HEK293 (cell line): Measurements from ENCODE around the gene DCDC1.
A peak's percentile ranks its signal among the peaks of the same experiment; 100 is the strongest.

ENCODE experiments used
- CTCF ChIA-PET: fragments of 350-600 bp; formaldehyde crosslinking; extraction: SDS; loops from one replicate; lab custom pipeline; 2021; ENCODE audit warnings: antibody characterized with exemption; lab: Yijun Ruan, JAX
- POLR2A ChIA-PET: fragments of 300-600 bp; formaldehyde crosslinking; extraction: SDS; loops from one replicate; lab custom pipeline; 2020; ENCODE audit warnings: antibody characterized with exemption, inconsistent platforms; lab: Yijun Ruan, JAX
- H3K27ac ChIP-seq: fragments of 200-500 bp; sonication (Bioruptor generic); 2 replicates; pipeline ENCODE4 v1.5.1; 2014; ENCODE audit warnings: low read depth, low read length, control low read depth, inconsistent platforms; ENCODE audit errors: extremely low read depth
- H3K36me3 ChIP-seq, 2 experiments: fragments of 200-500 bp in 1 of 2; sonication (Bioruptor generic) in 1 of 2; 1 replicate in 1 of 2; 2 replicates in 1 of 2; pipeline ENCODE4 v1.5.1; 2014 to 2017; ENCODE audit warnings: inconsistent platforms in 2 of 2, low read length in 2 of 2; ENCODE audit not compliant: control insufficient read depth in 2 of 2, insufficient read depth in 1 of 2
- H3K4me1 ChIP-seq: fragments of 200-500 bp; sonication (Bioruptor generic); 2 replicates; pipeline ENCODE4 v1.5.1; 2014; ENCODE audit warnings: mild to moderate bottlenecking, low read length, inconsistent platforms; ENCODE audit not compliant: control insufficient read depth, insufficient read depth
- H3K4me3 ChIP-seq: 2 replicates; pipeline ENCODE4 v1.5.1; 2011; ENCODE audit warnings: low read depth, mild to moderate bottlenecking, control low read depth, low read length, moderate library complexity
- H3K9me3 ChIP-seq: fragments of 200-500 bp; sonication (Bioruptor generic); 2 replicates; pipeline ENCODE4 v1.5.1; 2014; ENCODE audit warnings: low read depth, low read length, inconsistent platforms; ENCODE audit not compliant: control insufficient read depth, insufficient read depth
- ELK4 ChIP-seq: IDR thresholded peaks from 2 replicates; pipeline ENCODE4 v1.6.1; 2011; ENCODE audit warnings: mild to moderate bottlenecking, low read depth, low read length, borderline replicate concordance
- TCF7L2 ChIP-seq: IDR thresholded peaks from 2 replicates; pipeline ENCODE4 v1.6.1; 2011; ENCODE audit warnings: low read depth, mild to moderate bottlenecking, inconsistent platforms, low read length, moderate library complexity, borderline replicate concordance
- ZBTB10 ChIP-seq: fragments of 450-650 bp; formaldehyde crosslinking; IDR thresholded peaks from 2 replicates; pipeline ENCODE4 v1.5.1; 2016; ENCODE audit warnings: missing biosample characterization, missing genetic modification characterization
- ZBTB17 ChIP-seq: fragments of 450-650 bp; formaldehyde crosslinking; IDR thresholded peaks from 2 replicates; pipeline ENCODE4 v1.5.1; 2016; ENCODE audit warnings: missing biosample characterization, missing genetic modification characterization
- ZBTB21 ChIP-seq: fragments of 450-650 bp; formaldehyde crosslinking; IDR thresholded peaks from 2 replicates; pipeline ENCODE4 v1.5.1; 2017; ENCODE audit warnings: missing biosample characterization, missing genetic modification characterization
- ZNF133 ChIP-seq: fragments of 450-650 bp; formaldehyde crosslinking; IDR thresholded peaks from 2 replicates; pipeline ENCODE4 v1.5.1; 2016; ENCODE audit warnings: missing biosample characterization, missing genetic modification characterization
- ZNF138 ChIP-seq: fragments of 450-650 bp; formaldehyde crosslinking; IDR thresholded peaks from 2 replicates; pipeline ENCODE4 v1.5.1; 2016; ENCODE audit warnings: missing biosample characterization, missing genetic modification characterization, borderline replicate concordance
- ZNF16 ChIP-seq: fragments of 450-650 bp; formaldehyde crosslinking; IDR thresholded peaks from 2 replicates; pipeline ENCODE4 v1.5.1; 2016; ENCODE audit warnings: low read depth, missing biosample characterization, missing genetic modification characterization
- ZNF202 ChIP-seq: fragments of 450-650 bp; formaldehyde crosslinking; IDR thresholded peaks from 2 replicates; pipeline ENCODE4 v1.5.1; 2016; ENCODE audit warnings: missing biosample characterization, missing genetic modification characterization, borderline replicate concordance
- ZNF391 ChIP-seq: fragments of 450-650 bp; formaldehyde crosslinking; IDR thresholded peaks from 2 replicates; pipeline ENCODE4 v1.5.1; 2016; ENCODE audit warnings: low read depth, missing biosample characterization, missing genetic modification characterization, borderline replicate concordance
- ZNF416 ChIP-seq: fragments of 450-650 bp; formaldehyde crosslinking; IDR thresholded peaks from 2 replicates; pipeline ENCODE4 v1.5.1; 2016; ENCODE audit warnings: missing biosample characterization, missing genetic modification characterization
- ZNF433 ChIP-seq: fragments of 450-650 bp; formaldehyde crosslinking; IDR thresholded peaks from 2 replicates; pipeline ENCODE4 v1.5.1; 2016; ENCODE audit warnings: missing biosample characterization, missing genetic modification characterization, low read depth
- ZNF514 ChIP-seq: fragments of 450-650 bp; formaldehyde crosslinking; IDR thresholded peaks from 2 replicates; pipeline ENCODE4 v1.5.1; 2016; ENCODE audit warnings: missing biosample characterization, missing genetic modification characterization
- ZNF529 ChIP-seq: fragments of 450-650 bp; formaldehyde crosslinking; IDR thresholded peaks from 2 replicates; pipeline ENCODE4 v1.5.1; 2017; ENCODE audit warnings: missing genetic modification characterization, missing biosample characterization; ENCODE audit not compliant: insufficient replicate concordance
- ZNF530 ChIP-seq: fragments of 450-650 bp; formaldehyde crosslinking; IDR thresholded peaks from 2 replicates; pipeline ENCODE4 v1.5.1; 2016; ENCODE audit warnings: low read depth, missing biosample characterization, missing genetic modification characterization
- ZNF558 ChIP-seq: fragments of 450-650 bp; formaldehyde crosslinking; IDR thresholded peaks from 2 replicates; pipeline ENCODE4 v1.5.1; 2016; ENCODE audit warnings: missing biosample characterization, missing genetic modification characterization
- ZNF654 ChIP-seq: fragments of 450-650 bp; formaldehyde crosslinking; IDR thresholded peaks from 2 replicates; pipeline ENCODE4 v1.5.1; 2016; ENCODE audit warnings: low read depth, missing biosample characterization, missing genetic modification characterization
- ZNF670 ChIP-seq: fragments of 450-650 bp; formaldehyde crosslinking; IDR thresholded peaks from 2 replicates; pipeline ENCODE4 v1.5.1; 2016; ENCODE audit warnings: missing biosample characterization, missing genetic modification characterization, low read depth
- ZNF701 ChIP-seq: fragments of 450-650 bp; formaldehyde crosslinking; IDR thresholded peaks from 2 replicates; pipeline ENCODE4 v1.5.1; 2016; ENCODE audit warnings: missing biosample characterization, missing genetic modification characterization
- ZNF704 ChIP-seq: fragments of 450-650 bp; formaldehyde crosslinking; IDR thresholded peaks from 2 replicates; pipeline ENCODE4 v1.5.1; 2016; ENCODE audit warnings: missing biosample characterization, missing genetic modification characterization
- ZNF785 ChIP-seq: fragments of 450-650 bp; formaldehyde crosslinking; IDR thresholded peaks from 2 replicates; pipeline ENCODE4 v1.5.1; 2016; ENCODE audit warnings: missing biosample characterization, missing genetic modification characterization
- ZSCAN16 ChIP-seq: fragments of 450-650 bp; formaldehyde crosslinking; IDR thresholded peaks from 2 replicates; pipeline ENCODE4 v1.5.1; 2016; ENCODE audit warnings: missing biosample characterization, missing genetic modification characterization
- ZSCAN4 ChIP-seq: fragments of 450-650 bp; formaldehyde crosslinking; IDR thresholded peaks from 2 replicates; pipeline ENCODE4 v1.5.1; 2017; ENCODE audit warnings: missing biosample characterization, missing genetic modification characterization
- ZSCAN5A ChIP-seq: fragments of 450-650 bp; formaldehyde crosslinking; IDR thresholded peaks from 2 replicates; pipeline ENCODE4 v1.5.1; 2016; ENCODE audit warnings: missing biosample characterization, missing genetic modification characterization

The DCDC1 gene

GRCh38 chr11:30984442-30984816, 385.1 kb downstream of the DCDC1 start (continued):
- TF ChIP-seq ZSCAN4 (tag by site-specific recombination): no peak
- no peak for TF ChIP-seq ZNF416 (tag by site-specific recombination)

GRCh38 chr11:30983776-30984441, 385.6 kb downstream of the DCDC1 start:
- no peak overlapping the region for H3K4me3 ChIP-seq
- no peak overlapping the region for H3K27ac ChIP-seq
- TF ChIP-seq ZNF785 (tag by site-specific recombination) (no peak), ZBTB17 (no peak), TCF7L2 (0 out of 2 replicates have a peak, but pooled peaks have one; percentile 18), ZBTB21 (tag by site-specific recombination) (no peak)
- CTCF ChIA-PET: interaction anchor here (0.6 kb wide), 1 partner anchor 64 kb away, joined by 3 read pairs; no protein-coding TSS in a partner anchor
- H3K36me3 ChIP-seq: no peaks in the 10 kb centered on the region
- no peaks in the 10 kb centered on the region for H3K9me3 ChIP-seq
- POLR2A ChIA-PET: no interaction called here
- H3K4me1 ChIP-seq: no peaks in the 10 kb centered on the region

GRCh38 chr11:30983143-30983542, 386.4 kb downstream of the DCDC1 start:
- H3K36me3 ChIP-seq: no peaks in the 10 kb centered on the region
- H3K27ac ChIP-seq: no peak overlapping the region
- H3K4me3 ChIP-seq: no peak overlapping the region
- ChIA-PET CTCF (interaction anchor here (0.6 kb wide), 1 partner anchor 122 kb away, joined by 3 read pairs; no protein-coding TSS in a partner anchor), POLR2A (no interaction called here)
- H3K4me1 ChIP-seq: no peaks in the 10 kb centered on the region
- no peaks in the 10 kb centered on the region for H3K9me3 ChIP-seq
- TF ChIP-seq ZNF514 (tag by site-specific recombination) (no peak), ELK4 (no peak), ZNF530 (tag by site-specific recombination) (no peak), ZNF558 (no peak), ZNF701 (tag by site-specific recombination) (no peak), ZNF654 (tag by site-specific recombination) (no peak), ZNF433 (no peak), ZSCAN16 (tag by site-specific recombination) (no peak), ZBTB10 (tag by site-specific recombination) (no peak), ZNF202 (tag by site-specific recombination) (no peak), ZSCAN5A (tag by site-specific recombination) (no peak), ZNF670 (tag by site-specific recombination) (no peak), ZNF529 (tag by site-specific recombination) (no peak), ZNF16 (tag by site-specific recombination) (no peak), TCF7L2 (no peak), ZNF391 (tag by site-specific recombination) (no peak), ZNF133 (tag by site-specific recombination) (no peak), ZNF138 (tag by site-specific recombination) (no peak), ZNF704 (tag by site-specific recombination) (no peak)
